ENCODE data around the gene KCNMA1.

- TF ChIP-seq CTCF (IDR thresholded peaks at IDR 0.05), result no peak
- no peak for TF ChIP-seq ZFX (IDR thresholded peaks at IDR 0.05; ENCODE audit: borderline replicate concordance)
These were observed 585.0 kb downstream of the KCNMA1 start for GRCh38 chr10:77052593-77052992.

All from 22Rv1 (cell line).